HAP-1 (cell line): ENCODE results near the gene FAM47E.

Experiments used
- DNase-seq, 2 experiments: peaks; one replicate each; pipeline ENCODE4 v3.0.0-alpha.2; 2016 to 2020; ENCODE audit warnings: low spot score in 2 of 2
- H3K27me3 ChIP-seq: fragments of 250-450 bp; sonication (Bioruptor Pico); 2 replicates; pipeline ENCODE4 v1.5.1; 2020; ENCODE audit warnings: low read depth, mild to moderate bottlenecking, moderate library complexity
- H3K36me3 ChIP-seq: fragments of 250-450 bp; sonication (Bioruptor Pico); replicated peaks from 2 replicates; pipeline ENCODE4 v1.5.1; 2020; ENCODE audit warnings: mild to moderate bottlenecking
- H3K4me1 ChIP-seq: fragments of 250-450 bp; sonication (Bioruptor Pico); 2 replicates; pipeline ENCODE4 v1.5.1; 2020; ENCODE audit warnings: mild to moderate bottlenecking
- H3K4me3 ChIP-seq: fragments of 250-450 bp; sonication (Bioruptor Pico); 2 replicates; pipeline ENCODE4 v1.5.1; 2020; ENCODE audit warnings: mild to moderate bottlenecking, moderate library complexity
- H3K9me3 ChIP-seq: fragments of 250-450 bp; sonication (Bioruptor Pico); 2 replicates; pipeline ENCODE4 v1.5.1; 2020; ENCODE audit warnings: mild to moderate bottlenecking, moderate library complexity
- in situ Hi-C: fragments of 300-500 bp; cut with MboI; formaldehyde crosslinking; loops from 3 replicates; pipeline ENCODE4 v1.14.3; 2020; ENCODE audit warnings: low sequenced_read_pairs, inconsistent platforms, mixed read lengths

The FAM47E gene

GRCh38 chr4:76213415-76214176 is 37.9 kb upstream of the FAM47E start, which contains the start of gene SCARB2:
Gene SCARB2, minus strand, starts transcription at chr4:76213824. Its CDS starts 281 bp downstream, at chr4:76213543.
- peak; percentile 66 to 82 for DNase-seq
- Histone ChIP-seq H3K36me3 (0 out of 2 replicates have a peak, but pooled peaks cover 2% of the 10 kb centered on the region), H3K4me3 (peak within 1 kb of the TSS; percentile 59), H3K4me1 (peaks cover 21% of the 10 kb centered on the region), H3K27me3 (no peaks in the 10 kb centered on the region; the same call in 1 of the 2 replicates), H3K9me3 (no peaks in the 10 kb centered on the region)
- in situ Hi-C loops = no loop called here

- in situ Hi-C loops = no loop called here
- Histone ChIP-seq H3K4me3 (peak overlapping the region; percentile 59), H3K36me3 (0 out of 2 replicates have a peak, but pooled peaks cover 2% of the 10 kb centered on the region), H3K27me3 (no peaks in the 10 kb centered on the region; the same call in 1 of the 2 replicates), H3K4me1 (peaks cover 21% of the 10 kb centered on the region), H3K9me3 (no peaks in the 10 kb centered on the region)
- DNase-seq = no peak
These were observed 37.3 kb upstream of the FAM47E start for GRCh38 chr4:76214177-76214675.

GRCh38 chr4:76215077-76215476 is 36.4 kb upstream of the FAM47E start:
- peaks cover 21% of the 10 kb centered on the region for H3K4me1 ChIP-seq
- no peak for DNase-seq
- 0 out of 2 replicates have a peak, but pooled peaks cover 2% of the 10 kb centered on the region for H3K36me3 ChIP-seq
- in situ Hi-C loops = no loop called here
- no peaks in the 10 kb centered on the region for H3K9me3 ChIP-seq
- no peaks in the 10 kb centered on the region; the same call in 1 of the 2 replicates for H3K27me3 ChIP-seq
- no peak overlapping the region for H3K4me3 ChIP-seq

- Histone ChIP-seq H3K4me1 (peaks cover 17% of the 10 kb centered on the region), H3K4me3 (no peak overlapping the region), H3K36me3 (0 out of 2 replicates have a peak, but pooled peaks cover 2% of the 10 kb centered on the region), H3K27me3 (no peaks in the 10 kb centered on the region; the same call in 1 of the 2 replicates), H3K9me3 (no peaks in the 10 kb centered on the region)
- DNase-seq = no peak
- in situ Hi-C loops = no loop called here
These were observed 35.0 kb upstream of the FAM47E start for GRCh38 chr4:76216524-76216923.

GRCh38 chr4:76216975-76217814 is 34.3 kb upstream of the FAM47E start:
- no peak for DNase-seq
- peaks cover 14% of the 10 kb centered on the region for H3K4me1 ChIP-seq
- in situ Hi-C loops = no loop called here

GRCh38 chr4:76219299-76220055 is 32.0 kb upstream of the FAM47E start:
- Histone ChIP-seq H3K4me3 (no peak overlapping the region), H3K4me1 (peaks cover 2% of the 10 kb centered on the region), H3K9me3 (no peaks in the 10 kb centered on the region), H3K27me3 (no peaks in the 10 kb centered on the region), H3K36me3 (no peaks in the 10 kb centered on the region)
- in situ Hi-C loops = no loop called here
- DNase-seq = no peak

More at GRCh38 chr4:76216975-76217814, 34.3 kb upstream of the FAM47E start:
- H3K4me3 ChIP-seq = no peak overlapping the region
- H3K9me3 ChIP-seq = no peaks in the 10 kb centered on the region
- H3K27me3 ChIP-seq = no peaks in the 10 kb centered on the region
- 0 out of 2 replicates have a peak, but pooled peaks cover 2% of the 10 kb centered on the region for H3K36me3 ChIP-seq

- no peak for DNase-seq
- Histone ChIP-seq H3K4me1 (no peaks in the 10 kb centered on the region), H3K27me3 (no peaks in the 10 kb centered on the region), H3K9me3 (0 out of 2 replicates have a peak, but pooled peaks cover 3% of the 10 kb centered on the region), H3K36me3 (no peaks in the 10 kb centered on the region), H3K4me3 (no peak overlapping the region)
- in situ Hi-C loops = no loop called here
These were observed 27.4 kb upstream of the FAM47E start for GRCh38 chr4:76224171-76224570.

- no peak for DNase-seq
These were observed 25.1 kb upstream of the FAM47E start for GRCh38 chr4:76226418-76226817.

GRCh38 chr4:76232681-76233080 is 18.8 kb upstream of the FAM47E start:
- no peak for DNase-seq
- Histone ChIP-seq H3K27me3 (no peaks in the 10 kb centered on the region), H3K36me3 (no peaks in the 10 kb centered on the region), H3K4me3 (no peak overlapping the region), H3K4me1 (peaks cover 4% of the 10 kb centered on the region; the same call in 1 of the 2 replicates), H3K9me3 (0 out of 2 replicates have a peak, but pooled peaks cover 2% of the 10 kb centered on the region)
- in situ Hi-C loops = no loop called here

More at GRCh38 chr4:76226418-76226817, 25.1 kb upstream of the FAM47E start:
- no peaks in the 10 kb centered on the region for H3K27me3 ChIP-seq
- H3K4me3 ChIP-seq = no peak overlapping the region
- in situ Hi-C loops = no loop called here
- no peaks in the 10 kb centered on the region for H3K36me3 ChIP-seq
- H3K4me1 ChIP-seq = no peaks in the 10 kb centered on the region
- 0 out of 2 replicates have a peak, but pooled peaks cover 3% of the 10 kb centered on the region for H3K9me3 ChIP-seq

GRCh38 chr4:76233083-76233482 is 18.4 kb upstream of the FAM47E start:
- Histone ChIP-seq H3K27me3 (no peaks in the 10 kb centered on the region), H3K9me3 (no peaks in the 10 kb centered on the region), H3K4me3 (no peak overlapping the region), H3K4me1 (peaks cover 4% of the 10 kb centered on the region; the same call in 1 of the 2 replicates), H3K36me3 (no peaks in the 10 kb centered on the region)
- in situ Hi-C loops = no loop called here
- DNase-seq = no peak

GRCh38 chr4:76233529-76233928 is 18.0 kb upstream of the FAM47E start:
- Histone ChIP-seq H3K27me3 (no peaks in the 10 kb centered on the region), H3K4me3 (no peak overlapping the region)
- in situ Hi-C loops = no loop called here

GRCh38 chr4:76233967-76234678 is 17.4 kb upstream of the FAM47E start:
- Histone ChIP-seq H3K9me3 (no peaks in the 10 kb centered on the region), H3K4me3 (no peak overlapping the region), H3K36me3 (no peaks in the 10 kb centered on the region), H3K4me1 (peaks cover 4% of the 10 kb centered on the region; the same call in 1 of the 2 replicates), H3K27me3 (no peaks in the 10 kb centered on the region)
- in situ Hi-C loops = no loop called here
- no peak for DNase-seq

More at GRCh38 chr4:76233529-76233928, 18.0 kb upstream of the FAM47E start:
- Histone ChIP-seq H3K9me3 (no peaks in the 10 kb centered on the region), H3K36me3 (no peaks in the 10 kb centered on the region), H3K4me1 (peaks cover 4% of the 10 kb centered on the region; the same call in 1 of the 2 replicates)
- DNase-seq = no peak
